H1 (cell line): Measurements from ENCODE around the gene GREB1L. TPM values are rescaled to one million over a fixed set of nuclear protein-coding genes. Genes with fewer than 3 reads are reported as not detected.

Experiments
- CTCF ChIA-PET: fragments of 300-600 bp; sonication (Branson Sonifier 250); formaldehyde crosslinking; loops from one replicate; lab custom pipeline; 2021; ENCODE audit not compliant: partially characterized antibody; lab: Charles Lee
- POLR2A ChIA-PET: fragments of 300-600 bp; sonication (Branson Sonifier 250); formaldehyde crosslinking; loops from one replicate; lab custom pipeline; 2021; ENCODE audit warnings: inconsistent platforms; ENCODE audit not compliant: partially characterized antibody; lab: Charles Lee
- DNase-seq, 2 experiments: peaks; one replicate each; pipeline versions ENCODE4 v3.0.0 to v3.0.0-alpha.2; 2010 to 2022; ENCODE audit warnings: low spot score in 2 of 2, low read depth in 1 of 2, mixed read lengths in 1 of 2
- FAIRE-seq: peaks from 2 replicates; lab custom pipeline; 2011; peaks lifted over from hg19 to GRCh38; lab: Jason Lieb, UNC
- H2AFZ ChIP-seq: 2 replicates; pipeline ENCODE4 v1.8.1; 2012; ENCODE audit warnings: low read length, inconsistent platforms
- H2AK5ac ChIP-seq: 2 replicates; pipeline ENCODE4 v1.6.1; 2013; ENCODE audit warnings: low read depth, low read length
- H2BK120ac ChIP-seq: replicated peaks from 2 replicates; pipeline ENCODE3; 2013; ENCODE audit warnings: low read depth, low read length, inconsistent platforms
- H2BK12ac ChIP-seq: 2 replicates; pipeline ENCODE4 v1.6.1; 2013; ENCODE audit warnings: low read depth, low read length
- H2BK15ac ChIP-seq: 2 replicates; pipeline ENCODE4 v1.6.1; 2013; ENCODE audit warnings: low read length
- H2BK20ac ChIP-seq: 2 replicates; pipeline ENCODE4 v1.6.1; 2013; ENCODE audit warnings: low read length
- H2BK5ac ChIP-seq: 2 replicates; pipeline ENCODE4 v1.6.1; 2013; ENCODE audit warnings: low read depth, low read length
- H3K14ac ChIP-seq: 2 replicates; pipeline ENCODE4 v1.6.1; 2013; ENCODE audit warnings: inconsistent platforms; ENCODE audit not compliant: insufficient read length
- H3K18ac ChIP-seq: 2 replicates; pipeline ENCODE4 v1.6.1; 2013; ENCODE audit warnings: low read length; ENCODE audit errors: extremely low read depth
- H3K23ac ChIP-seq: 2 replicates; pipeline ENCODE4 v1.6.1; 2013; ENCODE audit warnings: inconsistent platforms; ENCODE audit not compliant: insufficient read length
- H3K23me2 ChIP-seq: 2 replicates; pipeline ENCODE4 v1.6.1; 2013; ENCODE audit warnings: low read depth, low read length
- H3K27ac ChIP-seq: 2 replicates; pipeline ENCODE4 v1.6.1; 2011; ENCODE audit warnings: low read depth, low read length, inconsistent platforms
- H3K27me3 ChIP-seq, 4 experiments: replicated peaks in 1 of 4; 1 replicate in 1 of 4; 2 replicates in 3 of 4; pipeline versions ENCODE4 v1.6.1 to v1.8.1; 2011 to 2013; ENCODE audit warnings: low read length in 3 of 4, mild to moderate bottlenecking in 3 of 4, inconsistent platforms in 2 of 4, mixed read lengths in 2 of 4, moderate library complexity in 1 of 4; ENCODE audit not compliant: control insufficient read depth in 3 of 4, insufficient read depth in 3 of 4; ENCODE audit errors: extremely low read depth in 1 of 4
- H3K36me3 ChIP-seq, 4 experiments: 2 replicates each; pipeline versions ENCODE4 v1.6.1 to v1.8.1; 2011 to 2013; ENCODE audit warnings: mild to moderate bottlenecking in 4 of 4, low read length in 3 of 4, moderate library complexity in 2 of 4, control low read depth in 1 of 4, inconsistent platforms in 1 of 4; ENCODE audit not compliant: insufficient read depth in 4 of 4, control insufficient read depth in 2 of 4
- H3K4ac ChIP-seq: replicated peaks from 2 replicates; pipeline ENCODE3; 2013; ENCODE audit warnings: low read length, low read depth, mixed read lengths, inconsistent platforms; ENCODE audit not compliant: insufficient read length
- H3K4me1 ChIP-seq, 4 experiments: replicated peaks in 1 of 4; 1 replicate in 1 of 4; 2 replicates in 3 of 4; pipeline versions ENCODE4 v1.6.1 to v1.8.1; 2011 to 2013; ENCODE audit warnings: low read length in 3 of 4, inconsistent platforms in 2 of 4, mixed read lengths in 1 of 4; ENCODE audit not compliant: insufficient read depth in 4 of 4, control insufficient read depth in 3 of 4
- H3K4me2 ChIP-seq, 2 experiments: 2 replicates each; pipeline versions ENCODE4 v1.6.1 to v1.8.1; 2011 to 2013; ENCODE audit warnings: low read depth in 2 of 2, low read length in 2 of 2, control low read depth in 1 of 2, inconsistent platforms in 1 of 2, mild to moderate bottlenecking in 1 of 2; ENCODE audit not compliant: insufficient read depth in 1 of 2
- H3K4me3 ChIP-seq, 4 experiments: fragments of 200-600, 300-600 bp in 1 of 4; sonication (generic), shearing (Covaris generic), sonication (Bioruptor Twin) in 1 of 4; 2 replicates each; pipeline versions ENCODE4 v1.5.1 to v1.8.1; 2011 to 2016; ENCODE audit warnings: low read length in 4 of 4, low read depth in 3 of 4, control low read depth in 2 of 4, inconsistent platforms in 2 of 4, mild to moderate bottlenecking in 2 of 4, mixed read lengths in 1 of 4, moderate library complexity in 1 of 4; ENCODE audit not compliant: insufficient read depth in 2 of 4; ENCODE audit errors: extremely low read depth in 1 of 4
- H3K56ac ChIP-seq: replicated peaks from 2 replicates; pipeline ENCODE3; 2013; ENCODE audit warnings: low read depth, mild to moderate bottlenecking, mixed read lengths, low read length, inconsistent platforms; ENCODE audit not compliant: insufficient read length
- H3K79me1 ChIP-seq: 2 replicates; pipeline ENCODE4 v1.6.1; 2013; ENCODE audit warnings: low read depth, low read length, control low read depth
- H3K79me2 ChIP-seq, 2 experiments: 2 replicates each; pipeline versions ENCODE4 v1.6.1 to v1.8.1; 2012 to 2013; ENCODE audit warnings: low read length in 2 of 2, mild to moderate bottlenecking in 2 of 2, inconsistent platforms in 1 of 2; ENCODE audit not compliant: insufficient read depth in 2 of 2, control insufficient read depth in 1 of 2
- H3K9ac ChIP-seq, 4 experiments: replicated peaks in 1 of 4; 1 replicate in 1 of 4; 2 replicates in 3 of 4; pipeline versions ENCODE4 v1.6.1 to v1.8.1; 2011 to 2013; ENCODE audit warnings: low read depth in 3 of 4, low read length in 3 of 4, control low read depth in 2 of 4, mild to moderate bottlenecking in 2 of 4, moderate library complexity in 2 of 4, inconsistent platforms in 1 of 4; ENCODE audit errors: extremely low read depth in 1 of 4
- H3K9me3 ChIP-seq, 2 experiments: 2 replicates each; pipeline versions ENCODE4 v1.6.1 to v1.8.1; 2012 to 2013; ENCODE audit warnings: mild to moderate bottlenecking in 2 of 2, moderate library complexity in 2 of 2, control low read depth in 1 of 2, inconsistent platforms in 1 of 2, low read depth in 1 of 2, low read length in 1 of 2, mixed read lengths in 1 of 2; ENCODE audit not compliant: insufficient read depth in 2 of 2
- H4K20me1 ChIP-seq, 2 experiments: replicated peaks in 1 of 2; 2 replicates each; pipeline versions ENCODE3 to v1.8.1; 2011 to 2013; ENCODE audit warnings: inconsistent platforms in 2 of 2, low read length in 2 of 2, mild to moderate bottlenecking in 1 of 2; ENCODE audit not compliant: insufficient read depth in 2 of 2, control insufficient read depth in 1 of 2
- H4K5ac ChIP-seq: 2 replicates; pipeline ENCODE4 v1.6.1; 2013; ENCODE audit warnings: low read length, low read depth, mixed read lengths, inconsistent platforms; ENCODE audit not compliant: insufficient read length
- H4K8ac ChIP-seq: 2 replicates; pipeline ENCODE4 v1.8.0; 2013; ENCODE audit warnings: mild to moderate bottlenecking, moderate library complexity, low read length, inconsistent platforms; ENCODE audit not compliant: insufficient read depth; ENCODE audit errors: extremely low read depth
- H4K91ac ChIP-seq: replicated peaks from 2 replicates; pipeline ENCODE3; 2013; ENCODE audit warnings: low read length, mixed read lengths, inconsistent platforms; ENCODE audit not compliant: insufficient read length
- CEBPB ChIP-seq: IDR thresholded peaks from 2 replicates; pipeline ENCODE4 v1.6.1; 2012; ENCODE audit warnings: low read depth, low read length
- CHD1 ChIP-seq: IDR thresholded peaks from 2 replicates; pipeline ENCODE4 v1.6.1; 2012; ENCODE audit warnings: low read depth, low read length, improper control_type of control experiment
- KDM5A ChIP-seq: fragments of 200-600 bp; IDR thresholded peaks from 2 replicates; pipeline ENCODE4 v1.7.1; 2012; ENCODE audit warnings: mild to moderate bottlenecking, low read length, inconsistent platforms, mixed read lengths
- POLR2A ChIP-seq, 2 experiments: IDR thresholded peaks; 1 replicate in 1 of 2; 2 replicates in 1 of 2; pipeline ENCODE4 v1.6.1; 2011; ENCODE audit warnings: low read depth in 2 of 2, low read length in 2 of 2, mild to moderate bottlenecking in 2 of 2; ENCODE audit errors: control extremely low read depth in 1 of 2
- WGBS, 2 experiments: shearing (Covaris generic) in 1 of 2; methylation state at CpG; one replicate each; pipeline versions ENCODE4 v1.1.6 to v1.1.7; 2013 to 2015; ENCODE audit warnings: low lambda C conversion rate in 2 of 2, mixed read lengths in 2 of 2, inconsistent platforms in 1 of 2, low coverage in 1 of 2, missing lambda C conversion rate in 1 of 2; ENCODE audit not compliant: insufficient replicate concordance in 2 of 2, insufficient coverage in 1 of 2, insufficient read length in 1 of 2; ENCODE audit errors: extremely low coverage in 1 of 2, missing lambda C conversion rate in 1 of 2; 5-methylcytosine and 5-hydroxymethylcytosine counted together
- polyA plus RNA-seq, 7 experiments: library from polyadenylated mRNA; depleted of rRNA in 3 of 7; stranded (reverse) in 5 of 7; unstranded in 2 of 7; fragments of >200 nt in 5 of 7; fragments of 200-250 nt in 2 of 7; gene quantifications; 1 replicate in 5 of 7; 2 replicates in 1 of 7; 4 replicates in 1 of 7; pipeline versions ENCODE4 v1.2.1 to v1.2.3, GENCODE V29; 2011 to 2013; ENCODE audit warnings: missing spikeins in 2 of 7, mixed read lengths in 2 of 7
- total RNA-seq: library from RNA; stranded (reverse); fragmentation: NEBNext Ultra II Directional; extraction: Animal tissue kit (Norgen Biotek cat#: 25700); gene quantifications from 2 replicates; pipeline ENCODE4 v1.2.1, GENCODE V29; 2021

GREB1L gene
- total and polyA plus RNA-seq, 2 of the 8 experiments (the other 6 are each of a cell fraction or from before 2014, with no cell fraction given), result 0.34 to 1.6 TPM

DNA sequence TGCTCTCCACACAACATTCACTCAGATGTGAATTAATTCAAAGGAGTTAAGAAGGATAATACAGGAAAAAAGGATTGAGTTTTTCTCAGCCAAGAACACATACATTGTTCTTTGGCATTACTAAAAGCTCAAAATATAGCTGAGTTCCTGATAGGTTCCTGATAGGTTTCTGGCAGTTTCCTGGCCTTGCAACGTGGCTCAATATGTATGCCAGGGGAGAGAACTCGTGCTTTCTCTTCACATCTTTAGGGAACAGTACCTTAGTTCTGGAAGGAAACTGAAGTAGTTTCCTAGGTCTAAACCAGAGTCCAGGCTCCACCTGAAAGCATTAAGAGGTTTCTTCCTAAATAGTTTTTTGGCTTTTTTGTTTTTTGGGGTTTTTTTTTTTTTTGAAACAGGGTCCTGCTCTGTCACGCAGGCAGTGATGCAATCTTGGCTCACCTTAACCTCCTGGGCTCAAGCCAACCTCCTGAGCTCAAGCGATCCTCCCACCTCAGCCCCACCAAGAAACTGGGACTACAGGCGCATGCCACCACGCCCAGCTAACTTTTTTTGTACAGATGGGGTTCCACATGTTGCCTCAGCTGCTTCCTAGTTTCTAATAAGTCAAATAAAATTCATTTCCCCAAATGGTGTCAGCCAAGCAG lies 315.7 kb downstream of the GREB1L start:
- Histone ChIP-seq H2BK12ac (no peak overlapping the region), H3K27ac (no peak overlapping the region), H3K4me3 (no peak overlapping the region), H2BK5ac (no peak overlapping the region), H3K23ac (no peak overlapping the region), H3K4me1 (no peaks in the 10 kb centered on the region), H3K4me2 (no peak overlapping the region), H2BK120ac (no peak overlapping the region), H3K14ac (no peak overlapping the region), H3K27me3 (no peaks in the 10 kb centered on the region), H4K8ac (no peak overlapping the region), H3K23me2 (no peaks in the 10 kb centered on the region; the same call in 1 of the 2 replicates), H3K18ac (no peak overlapping the region), H2AFZ (no peak overlapping the region), H3K36me3 (peaks cover 0 to 40% (median 5%) of the 10 kb centered on the region in 4 experiments; a peak in 6 of 8 replicates), H3K9me3 (no peaks in the 10 kb centered on the region), H3K79me1 (no peaks in the 10 kb centered on the region), H4K91ac (no peak overlapping the region), H2BK15ac (no peak overlapping the region), H3K56ac (no peak overlapping the region), H4K5ac (no peak overlapping the region), H2AK5ac (no peak overlapping the region), H2BK20ac (no peak overlapping the region), H3K9ac (no peak overlapping the region), H4K20me1 (no peaks in the 10 kb centered on the region), H3K4ac (no peak overlapping the region), H3K79me2 (no peaks in the 10 kb centered on the region)
- CTCF ChIA-PET, result interaction anchor here (0.9 kb wide), 1 partner anchor 31 kb away, joined by 3 read pairs; no protein-coding TSS in a partner anchor
- 92% methylated on average over 6 of the region's 6 CpGs; no CpG with 5 or more reads in 1 of the 2 experiments for WGBS, 2 experiments
- no peak for FAIRE-seq
- POLR2A ChIA-PET, result interaction anchor here (1.6 kb wide), 1 partner anchor 11 kb away, joined by 3 read pairs; no protein-coding TSS in a partner anchor
- no peak for DNase-seq
- TF ChIP-seq CHD1 (no peak), KDM5A (no peak), POLR2A (IDR thresholded peaks at IDR 0.05; ENCODE audit: control extremely low read depth in 1 of 2, low read depth in 2 of 2, low read length in 2 of 2) (no peak), CEBPB (peak; percentile 62; the same call in 1 of the 2 replicates)
